Measurements from ENCODE around the gene MT1E.

Gene MT1E

GRCh38 chr16:56626685-56627084, 1.1 kb downstream of the MT1E start:
- DNase-seq = no peak
- no peak for ATAC-seq

GRCh38 chr16:56628486-56629350, 3.1 kb downstream of the MT1E start:
- ATAC-seq (no peak), DNase-seq (no peak)

GRCh38 chr16:56629531-56629930, 4.0 kb downstream of the MT1E start:
- DNase-seq = no peak
- ATAC-seq = no peak

- ATAC-seq (peak; percentile 29), DNase-seq (no peak)
Measured at GRCh38 chr16:56630134-56630533, 4.6 kb downstream of the MT1E start.

GRCh38 chr16:56631197-56631596, 5.6 kb downstream of the MT1E start:
- no peak for ATAC-seq
- no peak for DNase-seq

- ATAC-seq = no peak
- no peak for DNase-seq
Measured at GRCh38 chr16:56631832-56632155, 6.2 kb downstream of the MT1E start.

- no peak for DNase-seq
- peak; percentile 28 for ATAC-seq
Measured at GRCh38 chr16:56632156-56632847, 6.7 kb downstream of the MT1E start, which contains the start of gene MT1M. TSS of gene MT1M (plus strand) at chr16:56632659. CDS start at chr16:56632732, 73 bp downstream.

- ATAC-seq = no peak
- no peak for DNase-seq
Measured at GRCh38 chr16:56632848-56633365, 7.3 kb downstream of the MT1E start.

GRCh38 chr16:56633535-56633934, 8.0 kb downstream of the MT1E start:
- DNase-seq (no peak), ATAC-seq (no peak)

GRCh38 chr16:56634715-56635440, 9.3 kb downstream of the MT1E start:
- ATAC-seq = no peak

GRCh38 chr16:56635441-56635967, 9.9 kb downstream of the MT1E start:
- no peak for DNase-seq
- no peak for ATAC-seq

More at GRCh38 chr16:56634715-56635440, 9.3 kb downstream of the MT1E start:
- DNase-seq = no peak

- ATAC-seq = no peak
- DNase-seq = no peak
Measured at GRCh38 chr16:56636616-56637413, 11.2 kb downstream of the MT1E start.

GRCh38 chr16:56637814-56638750, 12.5 kb downstream of the MT1E start, which contains the start of gene MT1A:
TSS of gene MT1A (plus strand) at chr16:56638666. CDS start at chr16:56638739, 73 bp downstream.
- ATAC-seq (no peak), DNase-seq (peak; percentile 30)

GRCh38 chr16:56639045-56639444, 13.5 kb downstream of the MT1E start:
- no peak for ATAC-seq
- no peak for DNase-seq

GRCh38 chr16:56640076-56640475, 14.5 kb downstream of the MT1E start:
- no peak for ATAC-seq

GRCh38 chr16:56641166-56641565, 15.6 kb downstream of the MT1E start:
- no peak for ATAC-seq
- DNase-seq = no peak

More at GRCh38 chr16:56640076-56640475, 14.5 kb downstream of the MT1E start:
- DNase-seq = no peak

- ATAC-seq (peak; percentile 100), DNase-seq (peak; percentile 81)
Measured at GRCh38 chr16:56643080-56643778, 17.6 kb downstream of the MT1E start.

- no peak for DNase-seq
- no peak for ATAC-seq
Measured at GRCh38 chr16:56643833-56644232, 18.3 kb downstream of the MT1E start.

GRCh38 chr16:56645311-56645710, 19.7 kb downstream of the MT1E start:
- DNase-seq (no peak), ATAC-seq (no peak)
